ENCODE data around the gene DPM3. TPM values are rescaled to one million over a fixed set of nuclear protein-coding genes. Genes with fewer than 3 reads are reported as not detected.
"Not testable (repeated sequence)": the region's sequence is repeated elsewhere in the genome, so short reads cannot be mapped to it uniquely, and the experiment has no call there.

The DPM3 gene
- total RNA-seq, 1 donor from 2014 or later = 37.4 TPM

DNA sequence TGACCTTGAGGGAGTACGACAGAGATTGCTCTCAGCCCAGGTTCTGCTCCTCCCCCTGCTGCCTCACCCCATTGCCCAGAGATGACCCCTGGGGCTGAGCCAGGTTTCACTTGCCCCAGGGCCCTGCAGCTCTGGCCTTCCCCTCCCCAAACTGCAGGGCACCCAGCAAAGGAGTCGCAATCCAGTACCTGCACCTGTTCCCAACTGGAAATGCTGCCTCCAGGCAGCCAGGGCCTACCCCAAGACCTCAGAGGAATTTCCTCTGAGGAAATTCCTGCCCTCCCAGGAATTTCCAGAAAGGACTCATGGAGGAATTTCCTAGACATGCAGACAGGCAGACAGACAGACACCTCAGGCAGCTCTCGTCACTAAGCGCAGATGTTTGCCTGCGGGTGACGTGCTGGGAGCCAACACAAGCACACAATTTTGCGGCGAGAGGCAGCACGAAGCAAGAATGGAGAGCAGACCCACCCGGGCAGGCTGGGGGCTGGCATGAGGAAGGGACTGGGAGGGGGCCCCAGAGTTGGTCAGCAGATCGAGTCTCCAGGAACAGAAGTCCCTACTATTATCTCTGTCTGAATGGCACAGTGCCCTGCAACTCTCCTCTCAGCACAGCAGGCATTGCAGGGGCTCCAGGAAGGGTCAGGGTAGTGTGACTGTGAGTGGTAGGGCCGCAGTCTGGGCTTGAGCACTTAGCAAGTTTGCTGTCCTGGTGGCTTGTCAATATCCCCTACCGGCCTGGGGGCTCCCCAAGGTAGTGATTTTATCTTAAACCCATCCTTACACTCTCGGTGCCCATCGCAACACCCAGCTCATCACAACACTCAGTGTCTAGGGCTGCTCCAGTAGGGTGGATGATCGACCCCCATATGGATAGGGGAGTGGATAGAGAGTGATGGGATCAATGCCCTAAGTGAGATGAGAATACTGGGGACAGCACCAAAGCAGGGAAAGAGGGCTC is 15.5 kb downstream of the DPM3 start:
- Histone ChIP-seq H3K27me3 (ENCODE audit: control insufficient read depth, insufficient read depth, low read length) (no peaks in the 10 kb centered on the region), H3K36me3 (ENCODE audit: control insufficient read depth, insufficient read depth, low read length) (peaks cover 2% of the 10 kb centered on the region), H3K4me3 (ENCODE audit: low read depth, low read length) (no peak overlapping the region)
- no peak for FAIRE-seq
- TF ChIP-seq, protein P1, sequence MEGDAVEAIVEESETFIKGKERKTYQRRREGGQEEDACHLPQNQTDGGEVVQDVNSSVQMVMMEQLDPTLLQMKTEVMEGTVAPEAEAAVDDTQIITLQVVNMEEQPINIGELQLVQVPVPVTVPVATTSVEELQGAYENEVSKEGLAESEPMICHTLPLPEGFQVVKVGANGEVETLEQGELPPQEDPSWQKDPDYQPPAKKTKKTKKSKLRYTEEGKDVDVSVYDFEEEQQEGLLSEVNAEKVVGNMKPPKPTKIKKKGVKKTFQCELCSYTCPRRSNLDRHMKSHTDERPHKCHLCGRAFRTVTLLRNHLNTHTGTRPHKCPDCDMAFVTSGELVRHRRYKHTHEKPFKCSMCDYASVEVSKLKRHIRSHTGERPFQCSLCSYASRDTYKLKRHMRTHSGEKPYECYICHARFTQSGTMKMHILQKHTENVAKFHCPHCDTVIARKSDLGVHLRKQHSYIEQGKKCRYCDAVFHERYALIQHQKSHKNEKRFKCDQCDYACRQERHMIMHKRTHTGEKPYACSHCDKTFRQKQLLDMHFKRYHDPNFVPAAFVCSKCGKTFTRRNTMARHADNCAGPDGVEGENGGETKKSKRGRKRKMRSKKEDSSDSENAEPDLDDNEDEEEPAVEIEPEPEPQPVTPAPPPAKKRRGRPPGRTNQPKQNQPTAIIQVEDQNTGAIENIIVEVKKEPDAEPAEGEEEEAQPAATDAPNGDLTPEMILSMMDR (IDR thresholded peaks at IDR 0.05; ENCODE audit: insufficient read depth, low read length, severe bottlenecking) = no peak
- DNase-seq (ENCODE audit: low read depth) = peak; percentile 69

DNA sequence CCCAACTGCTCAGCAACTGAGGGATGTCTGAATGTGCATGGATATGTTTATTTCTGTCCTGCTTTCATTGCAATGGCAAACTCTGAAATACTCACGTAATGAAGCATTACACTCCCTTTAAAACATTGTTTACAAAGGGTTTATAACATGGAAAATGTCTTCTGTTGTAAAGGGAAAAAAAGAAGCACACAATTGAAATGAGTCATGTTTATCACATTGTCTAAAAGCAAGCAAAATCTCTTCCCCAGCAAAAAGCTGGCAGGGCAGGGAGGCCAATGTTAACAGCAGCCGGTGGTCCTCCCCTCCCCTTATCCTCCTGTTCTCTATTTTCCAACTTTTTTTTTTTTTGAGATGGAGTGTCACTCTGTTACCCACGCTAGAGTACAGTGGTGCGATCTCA is 16.5 kb downstream of the DPM3 start:
- FAIRE-seq = no peak
- peak; percentile 58 for DNase-seq (ENCODE audit: low read depth)

DNA sequence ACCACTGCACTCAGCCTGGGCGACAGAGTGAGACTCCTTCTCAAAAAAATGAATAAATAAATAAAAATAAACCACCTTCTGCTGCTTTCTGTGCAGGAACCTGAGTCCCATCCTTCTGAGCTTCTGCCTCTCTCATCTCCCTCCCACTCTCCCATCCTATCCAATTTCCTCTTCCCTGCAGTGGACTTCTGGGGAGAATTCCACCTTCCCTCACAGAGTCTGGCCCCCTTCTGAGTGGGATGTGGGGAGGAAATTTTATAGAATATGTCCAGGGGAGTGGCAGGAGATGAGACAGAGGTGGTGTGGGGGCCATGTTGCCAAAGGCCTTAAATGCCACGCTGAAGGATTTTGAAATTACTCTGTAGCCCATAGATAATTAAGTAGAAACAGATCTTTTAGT is 18.0 kb downstream of the DPM3 start:
- TF ChIP-seq, protein P1 (IDR thresholded peaks at IDR 0.05; ENCODE audit: insufficient read depth, low read length, severe bottlenecking) = no peak
- no peak for DNase-seq (ENCODE audit: low read depth)
- Histone ChIP-seq H3K36me3 (ENCODE audit: control insufficient read depth, insufficient read depth, low read length) (no peaks in the 10 kb centered on the region), H3K27me3 (ENCODE audit: control insufficient read depth, insufficient read depth, low read length) (no peaks in the 10 kb centered on the region), H3K4me3 (ENCODE audit: low read depth, low read length) (no peak overlapping the region)
- FAIRE-seq = no peak

More for the DNA sequence above, 16.5 kb downstream of the DPM3 start:
- Histone ChIP-seq H3K36me3 (ENCODE audit: control insufficient read depth, insufficient read depth, low read length) (no peaks in the 10 kb centered on the region), H3K27me3 (ENCODE audit: control insufficient read depth, insufficient read depth, low read length) (no peaks in the 10 kb centered on the region), H3K4me3 (ENCODE audit: low read depth, low read length) (no peak overlapping the region)
- TF ChIP-seq, protein P1 (IDR thresholded peaks at IDR 0.05; ENCODE audit: insufficient read depth, low read length, severe bottlenecking) = no peak

DNA sequence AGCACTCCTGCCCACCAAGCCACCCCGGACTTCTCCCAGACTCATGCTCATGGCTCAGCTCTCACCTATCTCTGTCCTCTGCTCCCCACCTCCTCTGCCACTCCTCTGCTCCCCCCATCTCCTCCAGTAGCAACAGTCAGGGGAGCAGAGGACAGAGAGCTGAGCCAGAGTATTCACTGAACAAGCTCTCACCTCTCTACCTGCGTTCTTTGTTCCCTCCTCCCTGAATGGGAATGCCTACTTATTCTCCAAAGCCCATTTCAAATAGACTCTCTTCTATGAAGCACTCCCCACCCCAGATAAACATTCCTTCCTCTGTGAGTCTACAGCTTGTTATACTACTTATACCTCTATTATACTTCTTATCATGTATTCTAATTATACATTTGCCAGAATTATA is 19.1 kb downstream of the DPM3 start:
- TF ChIP-seq, protein P1 (IDR thresholded peaks at IDR 0.05; ENCODE audit: insufficient read depth, low read length, severe bottlenecking) = no peak
- H3K36me3 ChIP-seq (ENCODE audit: control insufficient read depth, insufficient read depth, low read length) = no peaks in the 10 kb centered on the region
- DNase-seq (ENCODE audit: low read depth) (no peak), FAIRE-seq (no peak)
- H3K27me3 ChIP-seq (ENCODE audit: control insufficient read depth, insufficient read depth, low read length) = no peaks in the 10 kb centered on the region
- no peak overlapping the region for H3K4me3 ChIP-seq (ENCODE audit: low read depth, low read length)

DNA sequence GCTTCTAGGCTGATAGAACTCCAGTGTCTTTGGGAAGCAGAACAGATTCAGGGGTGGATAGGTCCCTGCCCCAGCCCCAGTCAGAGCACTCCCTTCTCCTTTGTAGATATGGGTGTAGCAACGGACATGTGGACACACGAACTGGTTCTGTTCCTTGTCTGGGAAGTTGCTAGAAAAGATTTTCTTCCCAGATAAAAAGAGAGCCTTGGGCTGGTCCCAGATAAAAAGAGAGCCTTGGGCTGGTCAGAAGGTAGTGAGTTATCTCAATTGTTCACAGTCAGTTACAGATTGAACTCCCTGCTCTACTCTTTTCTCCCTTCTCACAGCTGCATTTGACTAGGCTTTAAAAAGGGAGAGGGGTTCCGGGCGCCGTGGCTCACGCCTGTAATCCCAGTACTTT is 20.1 kb downstream of the DPM3 start:
- no peaks in the 10 kb centered on the region for H3K27me3 ChIP-seq (ENCODE audit: control insufficient read depth, insufficient read depth, low read length)
- TF ChIP-seq, protein P1 (IDR thresholded peaks at IDR 0.05; ENCODE audit: insufficient read depth, low read length, severe bottlenecking) = no peak
- no peak for FAIRE-seq
- H3K36me3 ChIP-seq (ENCODE audit: control insufficient read depth, insufficient read depth, low read length) = no peaks in the 10 kb centered on the region
- DNase-seq (ENCODE audit: low read depth) = no peak
- no peak overlapping the region for H3K4me3 ChIP-seq (ENCODE audit: low read depth, low read length)

DNA sequence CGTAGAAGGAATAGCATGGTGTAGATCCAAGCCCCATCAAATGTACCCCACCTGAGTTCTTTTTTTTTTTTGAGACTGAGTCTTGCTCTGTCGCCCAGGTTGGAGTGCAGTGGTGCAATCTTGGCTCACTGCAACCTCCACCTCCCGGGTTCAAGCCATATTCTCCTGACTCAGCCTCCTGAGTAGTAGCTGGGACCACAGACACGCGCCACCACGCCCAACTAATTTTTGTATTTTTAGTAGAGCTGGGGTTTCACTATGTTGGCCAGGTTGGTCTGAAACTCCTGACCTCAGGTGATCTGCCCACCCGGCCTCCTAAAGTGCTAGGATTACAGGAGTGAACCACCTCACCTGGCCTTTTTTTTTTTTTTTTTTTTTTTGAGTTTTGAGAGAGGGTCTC is 22.2 kb downstream of the DPM3 start:
- not testable (repeated sequence) for FAIRE-seq; H3K36me3 ChIP-seq (ENCODE audit: control insufficient read depth, insufficient read depth, low read length)

More for the DNA sequence above, 22.2 kb downstream of the DPM3 start:
- not testable (repeated sequence) for H3K4me3 ChIP-seq (ENCODE audit: low read depth, low read length); DNase-seq (ENCODE audit: low read depth); H3K27me3 ChIP-seq (ENCODE audit: control insufficient read depth, insufficient read depth, low read length)

All from bronchial epithelial cell (primary cell).